ENCODE results near the gene SWT1. TPM values are rescaled to one million over a fixed set of nuclear protein-coding genes. Genes with fewer than 3 reads are reported as not detected.

SWT1 gene
- total and polyA plus RNA-seq, 2 of the 13 experiments (the other 11 are each of a cell fraction or from before 2014, with no cell fraction given): 1.7 to 2.5 TPM

DNA sequence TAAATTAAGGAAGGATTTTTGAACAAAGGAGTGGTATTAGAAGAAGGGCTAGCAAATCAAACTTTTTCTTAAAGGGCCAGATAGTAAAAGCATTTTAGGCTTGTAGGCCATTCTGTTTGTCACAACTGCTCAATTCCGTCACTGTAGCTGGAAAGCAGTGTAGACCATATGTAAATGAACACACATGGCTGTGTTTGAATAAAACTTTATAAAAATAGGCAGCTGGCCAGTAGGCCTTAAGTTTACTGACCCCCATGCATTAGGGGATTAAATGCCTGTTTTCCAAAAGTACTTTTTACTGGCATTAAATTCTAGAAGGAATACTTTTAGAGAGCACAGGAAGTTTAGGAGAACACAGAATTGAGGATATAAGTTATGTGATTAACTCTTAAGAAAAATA is 151.2 kb downstream of the SWT1 start (continued):
- TF ChIP-seq, protein P1, sequence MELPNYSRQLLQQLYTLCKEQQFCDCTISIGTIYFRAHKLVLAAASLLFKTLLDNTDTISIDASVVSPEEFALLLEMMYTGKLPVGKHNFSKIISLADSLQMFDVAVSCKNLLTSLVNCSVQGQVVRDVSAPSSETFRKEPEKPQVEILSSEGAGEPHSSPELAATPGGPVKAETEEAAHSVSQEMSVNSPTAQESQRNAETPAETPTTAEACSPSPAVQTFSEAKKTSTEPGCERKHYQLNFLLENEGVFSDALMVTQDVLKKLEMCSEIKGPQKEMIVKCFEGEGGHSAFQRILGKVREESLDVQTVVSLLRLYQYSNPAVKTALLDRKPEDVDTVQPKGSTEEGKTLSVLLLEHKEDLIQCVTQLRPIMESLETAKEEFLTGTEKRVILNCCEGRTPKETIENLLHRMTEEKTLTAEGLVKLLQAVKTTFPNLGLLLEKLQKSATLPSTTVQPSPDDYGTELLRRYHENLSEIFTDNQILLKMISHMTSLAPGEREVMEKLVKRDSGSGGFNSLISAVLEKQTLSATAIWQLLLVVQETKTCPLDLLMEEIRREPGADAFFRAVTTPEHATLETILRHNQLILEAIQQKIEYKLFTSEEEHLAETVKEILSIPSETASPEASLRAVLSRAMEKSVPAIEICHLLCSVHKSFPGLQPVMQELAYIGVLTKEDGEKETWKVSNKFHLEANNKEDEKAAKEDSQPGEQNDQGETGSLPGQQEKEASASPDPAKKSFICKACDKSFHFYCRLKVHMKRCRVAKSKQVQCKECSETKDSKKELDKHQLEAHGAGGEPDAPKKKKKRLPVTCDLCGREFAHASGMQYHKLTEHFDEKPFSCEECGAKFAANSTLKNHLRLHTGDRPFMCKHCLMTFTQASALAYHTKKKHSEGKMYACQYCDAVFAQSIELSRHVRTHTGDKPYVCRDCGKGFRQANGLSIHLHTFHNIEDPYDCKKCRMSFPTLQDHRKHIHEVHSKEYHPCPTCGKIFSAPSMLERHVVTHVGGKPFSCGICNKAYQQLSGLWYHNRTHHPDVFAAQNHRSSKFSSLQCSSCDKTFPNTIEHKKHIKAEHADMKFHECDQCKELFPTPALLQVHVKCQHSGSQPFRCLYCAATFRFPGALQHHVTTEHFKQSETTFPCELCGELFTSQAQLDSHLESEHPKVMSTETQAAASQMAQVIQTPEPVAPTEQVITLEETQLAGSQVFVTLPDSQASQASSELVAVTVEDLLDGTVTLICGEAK (IDR thresholded peaks at IDR 0.05): peak; percentile 36; the same call in 1 of the 2 replicates
- TF ChIP-seq, protein P1 (CRISPR knock-in tag; IDR thresholded peaks at IDR 0.05): peak; percentile 22; the same call in 1 of the 2 replicates

DNA sequence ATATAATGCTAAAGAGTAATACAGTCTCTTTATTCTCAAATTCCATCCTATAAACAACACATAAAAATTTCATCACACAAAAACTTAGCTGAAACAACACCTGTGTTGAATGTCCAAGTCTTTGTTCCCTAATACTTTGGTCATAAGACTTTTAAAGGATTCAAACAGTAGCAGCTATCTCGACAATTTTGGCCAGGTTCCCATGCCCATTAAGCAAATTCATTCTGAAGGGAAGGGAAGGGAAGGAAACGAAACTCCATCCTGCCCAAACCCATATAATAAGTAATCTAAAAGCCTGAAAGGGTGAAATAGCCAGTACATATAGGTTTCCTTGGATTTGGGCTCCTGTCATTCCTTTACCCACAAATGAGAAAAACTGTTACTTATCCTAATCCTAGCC is 152.6 kb downstream of the SWT1 start:
- no peaks in the 10 kb centered on the region for H3K9me3 ChIP-seq (ENCODE audit: low read length)
- no peak for ATAC-seq
- H3K36me3 ChIP-seq (replicated peaks in 1 of 2; ENCODE audit: control insufficient read depth in 1 of 2, insufficient read depth in 2 of 2, low read length in 2 of 2): peaks cover 17 to 43% of the 10 kb centered on the region in 2 experiments
- peaks cover 43% of the 10 kb centered on the region for H3K79me2 ChIP-seq (ENCODE audit: insufficient read depth, low read length)
- DNase-seq (ENCODE audit: low spot score): no peak
- peaks cover 38% of the 10 kb centered on the region for H3K4me1 ChIP-seq (ENCODE audit: insufficient read depth, low read length)
- H3K4me2 ChIP-seq (ENCODE audit: low read depth, low read length): no peak overlapping the region
- H3K27me3 ChIP-seq (ENCODE audit: control insufficient read depth in 1 of 2, insufficient read depth in 2 of 2, low read length in 2 of 2): no peaks in the 10 kb centered on the region
- ChIA-PET CTCF (ENCODE audit: low intra/inter-chr PET ratio, low total read pairs) (no interaction called here), POLR2A (no interaction called here)
- FAIRE-seq: no peak
- intact Hi-C loops (cut with micrococcal nuclease; ENCODE audit: unreplicated experiment) (no loop called here), in situ Hi-C loops (cut with HindIII; ENCODE audit: extremely low pct_ligation_motif_present, low pct_unique_long_range_greater_than_20kb) (no loop called here)
- no peak overlapping the region for H3K27ac ChIP-seq (ENCODE audit: extremely low read length, insufficient read depth, low read length)
- no peak overlapping the region for H3K9ac ChIP-seq (ENCODE audit: insufficient read depth, low read depth, low read length)
- H3K4me3 ChIP-seq (replicated peaks in 1 of 3; ENCODE audit: insufficient read depth in 1 of 3, low read depth in 2 of 3, low read length in 3 of 3): no peak overlapping the region
- BruUV-seq (replicated peaks): no TSS peak
- WGBS (ENCODE audit: low lambda C conversion rate): 98% methylated on average over 2 of the region's 2 CpGs
- no peak overlapping the region for H2AFZ ChIP-seq (ENCODE audit: low read length)
- H4K20me1 ChIP-seq (ENCODE audit: insufficient read depth, low read length): peaks cover 26% of the 10 kb centered on the region
- TF ChIP-seq STAG1 (CRISPR knock-in tag; IDR thresholded peaks at IDR 0.05) (no peak), FOXA3 (CRISPR knock-in tag; IDR thresholded peaks at IDR 0.05) (no peak), JARID2 (CRISPR knock-in tag; IDR thresholded peaks at IDR 0.05; ENCODE audit: insufficient replicate concordance) (no peak), ZNF83 (CRISPR knock-in tag; IDR thresholded peaks at IDR 0.05; ENCODE audit: borderline replicate concordance) (no peak), ZFP36L1 (CRISPR knock-in tag; IDR thresholded peaks at IDR 0.05) (no peak), ZNF17 (CRISPR knock-in tag; IDR thresholded peaks at IDR 0.05) (no peak)
- TF ChIP-seq, protein P2, sequence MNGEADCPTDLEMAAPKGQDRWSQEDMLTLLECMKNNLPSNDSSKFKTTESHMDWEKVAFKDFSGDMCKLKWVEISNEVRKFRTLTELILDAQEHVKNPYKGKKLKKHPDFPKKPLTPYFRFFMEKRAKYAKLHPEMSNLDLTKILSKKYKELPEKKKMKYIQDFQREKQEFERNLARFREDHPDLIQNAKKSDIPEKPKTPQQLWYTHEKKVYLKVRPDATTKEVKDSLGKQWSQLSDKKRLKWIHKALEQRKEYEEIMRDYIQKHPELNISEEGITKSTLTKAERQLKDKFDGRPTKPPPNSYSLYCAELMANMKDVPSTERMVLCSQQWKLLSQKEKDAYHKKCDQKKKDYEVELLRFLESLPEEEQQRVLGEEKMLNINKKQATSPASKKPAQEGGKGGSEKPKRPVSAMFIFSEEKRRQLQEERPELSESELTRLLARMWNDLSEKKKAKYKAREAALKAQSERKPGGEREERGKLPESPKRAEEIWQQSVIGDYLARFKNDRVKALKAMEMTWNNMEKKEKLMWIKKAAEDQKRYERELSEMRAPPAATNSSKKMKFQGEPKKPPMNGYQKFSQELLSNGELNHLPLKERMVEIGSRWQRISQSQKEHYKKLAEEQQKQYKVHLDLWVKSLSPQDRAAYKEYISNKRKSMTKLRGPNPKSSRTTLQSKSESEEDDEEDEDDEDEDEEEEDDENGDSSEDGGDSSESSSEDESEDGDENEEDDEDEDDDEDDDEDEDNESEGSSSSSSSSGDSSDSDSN (CRISPR knock-in tag; IDR thresholded peaks at IDR 0.05): no peak
- TF ChIP-seq, protein P3, sequence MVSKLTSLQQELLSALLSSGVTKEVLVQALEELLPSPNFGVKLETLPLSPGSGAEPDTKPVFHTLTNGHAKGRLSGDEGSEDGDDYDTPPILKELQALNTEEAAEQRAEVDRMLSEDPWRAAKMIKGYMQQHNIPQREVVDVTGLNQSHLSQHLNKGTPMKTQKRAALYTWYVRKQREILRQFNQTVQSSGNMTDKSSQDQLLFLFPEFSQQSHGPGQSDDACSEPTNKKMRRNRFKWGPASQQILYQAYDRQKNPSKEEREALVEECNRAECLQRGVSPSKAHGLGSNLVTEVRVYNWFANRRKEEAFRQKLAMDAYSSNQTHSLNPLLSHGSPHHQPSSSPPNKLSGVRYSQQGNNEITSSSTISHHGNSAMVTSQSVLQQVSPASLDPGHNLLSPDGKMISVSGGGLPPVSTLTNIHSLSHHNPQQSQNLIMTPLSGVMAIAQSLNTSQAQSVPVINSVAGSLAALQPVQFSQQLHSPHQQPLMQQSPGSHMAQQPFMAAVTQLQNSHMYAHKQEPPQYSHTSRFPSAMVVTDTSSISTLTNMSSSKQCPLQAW (CRISPR knock-in tag; IDR thresholded peaks at IDR 0.05): no peak

Data from HepG2 (cell line).